Activated CD4-positive, alpha-beta T cell treated with anti-CD3 and anti-CD28 coated beads, Interleukin-2, amount 50 U/mL, for 16 hours (primary cell): Measurements from ENCODE around the gene CCT4.
A peak's percentile ranks its signal among the peaks of the same experiment; 100 is the strongest.
"Not testable (repeated sequence)": the region's sequence is repeated elsewhere in the genome, so short reads cannot be mapped to it uniquely, and the experiment has no call there.

ENCODE experiments used
- DNase-seq: peaks from one replicate; pipeline ENCODE4 v3.0.0-alpha.2; 2020

The CCT4 gene

GRCh38 chr2:61877571-61878245, 10.7 kb downstream of the CCT4 start:
- DNase-seq, result no peak

- no peak for DNase-seq
These were observed 12.1 kb downstream of the CCT4 start for GRCh38 chr2:61876400-61876799.

DNA sequence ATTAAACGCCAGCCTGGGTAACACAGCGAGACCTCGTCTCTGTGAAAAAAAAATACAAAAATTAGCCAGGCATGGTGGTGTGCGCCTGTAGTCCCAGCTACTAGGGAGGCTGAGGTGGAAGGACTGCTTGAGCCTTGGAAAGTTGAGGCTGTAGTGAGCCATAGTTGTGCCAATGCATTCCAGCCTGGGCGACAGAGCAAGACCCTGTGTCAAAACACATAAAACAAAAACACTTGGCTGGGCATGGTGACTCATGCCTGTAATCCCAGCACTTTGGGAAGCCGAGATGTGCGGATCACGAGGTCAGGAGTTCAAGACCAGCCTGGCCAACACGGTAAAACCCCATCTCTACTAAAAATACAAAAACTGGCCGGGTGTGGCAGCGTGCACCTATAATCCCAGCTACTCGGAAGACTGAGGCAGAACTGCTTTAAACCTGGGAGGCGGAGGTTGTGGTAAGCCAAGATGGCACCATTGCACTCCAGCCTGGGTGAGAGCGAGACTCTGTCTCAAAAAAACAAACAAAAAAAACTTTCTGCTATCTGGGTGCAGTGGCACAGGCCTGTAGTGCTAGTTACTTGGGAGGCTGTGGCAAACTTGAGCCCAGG, 21.9 kb downstream of the CCT4 start:
- DNase-seq, result not testable (repeated sequence)

GRCh38 chr2:61862085-61862484, 26.4 kb downstream of the CCT4 start:
- DNase-seq, result no peak

- peak; percentile 21 for DNase-seq
These were observed 31.2 kb downstream of the CCT4 start for GRCh38 chr2:61857224-61857623.

- DNase-seq, result no peak
These were observed 33.2 kb downstream of the CCT4 start for GRCh38 chr2:61855318-61855613.

DNA sequence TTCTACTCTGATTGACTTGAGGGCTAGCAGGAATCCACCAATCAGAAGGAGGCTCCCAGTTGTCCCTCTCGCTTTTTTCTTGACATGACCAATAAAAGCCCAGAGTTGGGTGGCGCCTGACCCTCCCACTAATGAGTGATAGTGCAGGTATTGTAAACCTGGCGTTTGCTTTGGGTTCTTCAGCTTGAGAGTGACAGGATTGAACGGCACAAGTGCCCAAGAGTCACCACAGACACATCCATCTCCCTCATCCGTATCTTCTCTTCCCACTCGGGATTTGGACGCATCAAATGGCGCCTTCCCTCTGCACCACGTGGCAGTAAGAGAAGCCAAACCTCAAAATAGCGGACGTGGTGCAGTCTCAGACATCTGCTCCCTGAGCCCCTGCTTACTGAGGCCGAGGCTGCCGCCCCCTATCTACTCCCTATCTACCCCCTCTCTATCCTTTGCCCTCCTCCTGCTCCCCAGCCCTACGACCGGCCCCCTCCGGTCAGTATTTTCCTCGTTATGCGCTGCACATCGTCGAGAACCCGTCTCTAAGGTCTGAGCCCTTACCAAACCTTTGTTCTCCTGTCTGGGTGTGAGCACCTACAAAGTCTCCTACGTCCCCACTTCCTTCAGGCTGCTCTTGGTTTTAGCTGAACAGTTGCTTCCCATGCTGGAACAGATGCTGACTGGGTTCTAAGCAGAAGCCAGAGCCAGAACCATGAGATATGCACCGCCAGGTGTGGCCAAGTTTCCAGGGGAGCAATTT, 33.7 kb downstream of the CCT4 start:
- peak; percentile 97 for DNase-seq

GRCh38 chr2:61853847-61854563, 34.5 kb downstream of the CCT4 start, which contains the start of gene FAM161A:
Gene FAM161A, minus strand, starts transcription at chr2:61854060. Its CDS starts 19 bp downstream, at chr2:61854041.
- peak; percentile 82 for DNase-seq

DNA sequence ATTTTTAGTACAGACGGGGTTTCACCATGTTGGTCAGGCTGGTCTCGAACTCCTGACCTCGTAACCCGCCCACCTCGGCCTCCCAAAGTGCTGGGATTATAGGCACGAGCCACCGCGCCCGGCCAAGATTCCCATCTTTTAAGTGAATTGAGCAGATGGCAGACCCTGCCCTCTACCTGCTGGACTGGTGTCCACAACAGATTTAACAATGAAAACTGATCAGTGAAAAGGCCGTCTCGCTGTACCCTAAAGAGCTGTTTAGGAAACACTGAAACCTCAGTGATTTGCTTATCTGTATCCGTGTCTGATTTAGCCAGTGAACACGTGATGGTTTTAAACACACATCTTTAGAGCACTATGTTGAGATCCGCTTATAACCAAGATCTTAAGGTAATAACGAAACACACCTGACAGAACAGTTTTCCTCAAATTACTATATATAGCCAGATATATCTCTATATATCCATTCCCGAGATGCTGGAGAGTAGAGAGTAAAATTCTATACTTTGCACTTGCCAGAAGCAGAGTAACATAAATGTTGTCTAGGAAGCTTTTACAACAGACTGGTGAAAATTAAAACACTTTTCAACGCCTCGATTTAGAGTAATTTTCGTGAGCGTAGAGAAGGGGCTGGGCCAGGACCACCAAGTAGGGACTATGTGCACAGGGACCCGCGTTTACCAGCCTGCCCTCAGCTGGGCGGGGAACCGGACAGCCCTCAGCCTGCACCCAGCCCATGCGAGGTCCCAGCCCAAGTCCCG, 35.2 kb downstream of the CCT4 start:
- DNase-seq, result peak; percentile 59

- not testable (repeated sequence) for DNase-seq
These were observed 37.2 kb downstream of the CCT4 start for GRCh38 chr2:61851270-61851669.

DNA sequence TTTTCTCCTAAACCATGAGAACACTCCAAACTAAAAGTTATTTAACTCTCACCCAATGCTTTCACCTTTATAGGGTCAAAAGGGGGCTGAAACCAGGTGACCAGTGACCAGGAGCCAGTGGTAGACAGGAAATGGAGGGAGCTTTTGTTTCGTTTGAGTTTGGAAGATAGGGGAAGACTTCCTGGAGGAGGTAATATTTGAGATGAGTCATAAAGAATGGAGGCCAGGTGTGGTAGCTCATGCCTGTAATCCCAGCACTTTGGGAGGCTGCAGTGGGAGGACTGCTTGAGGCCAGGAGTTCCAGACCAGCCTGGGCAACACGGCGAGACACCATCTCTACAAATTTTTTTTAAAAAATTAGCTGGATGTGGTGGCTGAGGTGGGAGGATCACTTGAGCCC, 43.1 kb downstream of the CCT4 start:
- DNase-seq, result no peak

GRCh38 chr2:61841286-61841685, 47.2 kb downstream of the CCT4 start:
- DNase-seq, result no peak

GRCh38 chr2:61834893-61835292, 53.6 kb downstream of the CCT4 start:
- DNase-seq, result no peak

DNA sequence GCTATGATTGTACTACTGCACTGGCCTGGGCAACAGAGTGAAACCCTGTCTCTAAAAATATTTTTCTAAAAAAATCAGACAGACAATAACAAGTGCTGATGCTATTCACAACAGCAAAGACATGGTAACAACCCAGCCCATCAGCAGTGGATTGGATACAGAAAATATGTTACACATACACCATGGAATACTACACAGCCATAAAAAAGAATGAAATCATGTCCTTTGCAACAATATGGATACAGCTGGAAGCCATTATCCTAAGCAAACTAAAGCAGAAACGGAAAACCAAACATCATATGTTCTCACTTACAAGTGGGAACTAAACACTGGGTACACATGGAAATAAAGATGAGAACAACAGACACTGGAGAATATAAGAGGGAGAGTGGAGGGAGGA, 54.5 kb downstream of the CCT4 start:
- DNase-seq, result no peak

GRCh38 chr2:61832183-61832841, 56.1 kb downstream of the CCT4 start:
- DNase-seq, result no peak

- no peak for DNase-seq
These were observed 66.2 kb downstream of the CCT4 start for GRCh38 chr2:61822255-61822654.
